IMR-90 (cell line): ENCODE data around the gene PTCH1.

Experiments used
- CEBPB ChIP-seq: IDR thresholded peaks from 2 replicates; pipeline ENCODE4 v1.6.1; 2012; ENCODE audit warnings: low read depth, low read length, improper control_type of control experiment
- CTCF ChIP-seq: conservative IDR thresholded peaks from 2 replicates; pipeline ENCODE4 v1.5.1; 2012; ENCODE audit warnings: mild to moderate bottlenecking, low read depth, low read length, improper control_type of control experiment
- MAFK ChIP-seq: IDR thresholded peaks from 2 replicates; pipeline ENCODE4 v1.6.1; 2012; ENCODE audit warnings: low read depth, low read length, improper control_type of control experiment
- POLR2A ChIP-seq: IDR thresholded peaks from 2 replicates; pipeline ENCODE4 v1.6.1; 2012; ENCODE audit warnings: mild to moderate bottlenecking, low read depth, low read length
- RAD21 ChIP-seq: IDR thresholded peaks from 2 replicates; pipeline ENCODE4 v1.6.1; 2012; ENCODE audit warnings: low read length, improper control_type of control experiment
- RFX5 ChIP-seq: IDR thresholded peaks from 2 replicates; pipeline ENCODE4 v1.8.0; 2012; ENCODE audit warnings: low read depth, mild to moderate bottlenecking, low read length, moderate library complexity
- SMC3 ChIP-seq: fragments of 150-350 bp; IDR thresholded peaks from 2 replicates; pipeline ENCODE4 v1.6.1; 2016; ENCODE audit warnings: low read depth, mild to moderate bottlenecking, antibody characterized with exemption, low read length, moderate library complexity

- TF ChIP-seq CEBPB = no peak
- TF ChIP-seq POLR2A = no peak
- no peak for TF ChIP-seq CTCF
- TF ChIP-seq RFX5 = no peak
- no peak for TF ChIP-seq SMC3
- no peak for TF ChIP-seq MAFK
- TF ChIP-seq RAD21 = no peak
These were observed 18.1 kb downstream of the PTCH1 start for GRCh38 chr9:95498641-95499040.
